GM18526 (cell line): ENCODE results near the gene NEO1.

ENCODE experiments used
- POLR2A ChIP-seq: IDR thresholded peaks from 3 replicates; pipeline ENCODE4 v1.6.1; 2011; ENCODE audit not compliant: insufficient read length; ENCODE audit errors: extremely low read depth

NEO1 gene

GRCh38 chr15:73268457-73268856 is 216.2 kb downstream of the NEO1 start:
- no peak for TF ChIP-seq POLR2A

- no peak for TF ChIP-seq POLR2A
Observed at GRCh38 chr15:73270366-73271097, 218.3 kb downstream of the NEO1 start.

GRCh38 chr15:73273181-73274002 is 221.1 kb downstream of the NEO1 start:
- TF ChIP-seq POLR2A = no peak

GRCh38 chr15:73275862-73276261 is 223.6 kb downstream of the NEO1 start:
- no peak for TF ChIP-seq POLR2A

GRCh38 chr15:73282567-73283365 is 230.5 kb downstream of the NEO1 start:
- TF ChIP-seq POLR2A = no peak

- no peak for TF ChIP-seq POLR2A
Observed at GRCh38 chr15:73283366-73283962, 231.2 kb downstream of the NEO1 start.

GRCh38 chr15:73284090-73284716 is 231.9 kb downstream of the NEO1 start:
- TF ChIP-seq POLR2A = no peak

- no peak for TF ChIP-seq POLR2A
Observed at GRCh38 chr15:73286311-73286710, 234.0 kb downstream of the NEO1 start.

- no peak for TF ChIP-seq POLR2A
Observed at GRCh38 chr15:73287019-73287418, 234.8 kb downstream of the NEO1 start.

GRCh38 chr15:73291441-73291840 is 239.2 kb downstream of the NEO1 start:
- no peak for TF ChIP-seq POLR2A

- TF ChIP-seq POLR2A = no peak
Observed at GRCh38 chr15:73293773-73294172, 241.5 kb downstream of the NEO1 start.

- no peak for TF ChIP-seq POLR2A
Observed at GRCh38 chr15:73295630-73296286, 243.5 kb downstream of the NEO1 start.

GRCh38 chr15:73296609-73297353 is 244.5 kb downstream of the NEO1 start:
- TF ChIP-seq POLR2A = no peak

GRCh38 chr15:73298522-73299245 is 246.4 kb downstream of the NEO1 start:
- no peak for TF ChIP-seq POLR2A
